ENCODE measurements around the gene CDH23.
A peak's percentile ranks its signal among the peaks of the same experiment; 100 is the strongest.

CDH23 gene

DNA sequence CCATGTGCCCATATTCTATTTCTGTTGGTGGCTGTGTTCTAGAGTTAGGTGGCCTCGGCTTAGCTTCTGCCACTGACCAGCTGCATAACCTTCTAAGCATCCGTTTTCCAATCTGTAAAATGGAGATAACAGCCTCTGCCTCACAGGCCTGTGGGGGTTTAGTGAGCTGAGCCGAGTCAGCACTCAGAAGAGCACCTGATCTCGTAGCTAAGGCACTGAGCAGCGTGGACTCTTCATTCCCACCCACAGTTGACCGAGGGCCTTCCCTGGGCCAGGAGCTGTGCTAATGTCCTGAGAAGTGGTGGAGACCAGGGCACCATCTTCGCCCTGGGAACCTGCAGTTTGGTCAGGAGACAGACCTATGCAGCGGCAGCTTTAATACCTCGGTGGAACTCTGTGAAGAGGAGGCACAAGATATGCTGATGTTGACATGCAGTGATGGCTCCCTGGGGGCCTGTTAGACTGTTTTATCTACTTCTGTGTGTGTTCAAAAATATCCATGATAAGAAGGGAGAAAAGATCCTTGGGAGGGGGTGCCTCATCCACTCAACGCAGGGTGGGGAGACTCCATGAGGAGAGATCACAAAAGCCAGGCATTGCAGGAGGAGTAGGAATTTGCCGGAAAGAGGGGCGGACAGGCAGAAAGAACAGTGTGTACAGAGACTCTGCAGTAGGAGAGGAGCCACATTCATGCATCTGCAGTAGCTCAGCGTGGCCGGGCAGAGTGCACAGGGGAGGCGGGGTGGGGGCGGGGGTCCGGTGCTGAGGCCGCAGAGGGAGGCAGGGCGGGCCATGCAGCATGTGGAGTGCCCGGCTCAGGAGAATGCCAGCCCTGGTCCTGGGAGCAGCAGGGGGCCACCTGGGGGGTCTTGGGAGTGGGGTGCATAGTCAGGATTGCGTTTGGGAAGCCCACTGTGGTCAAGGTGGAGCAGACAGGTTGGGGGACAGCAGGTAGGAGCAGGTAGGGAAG lies 186.1 kb downstream of the CDH23 start:
- peaks cover 15% of the 10 kb centered on the region for H3K27me3 Mint-ChIP-seq (ENCODE audit: low read depth, poor library complexity)
- peak overlapping the region; percentile 12 for H3K27ac Mint-ChIP-seq
- TF ChIP-seq, protein P1, sequence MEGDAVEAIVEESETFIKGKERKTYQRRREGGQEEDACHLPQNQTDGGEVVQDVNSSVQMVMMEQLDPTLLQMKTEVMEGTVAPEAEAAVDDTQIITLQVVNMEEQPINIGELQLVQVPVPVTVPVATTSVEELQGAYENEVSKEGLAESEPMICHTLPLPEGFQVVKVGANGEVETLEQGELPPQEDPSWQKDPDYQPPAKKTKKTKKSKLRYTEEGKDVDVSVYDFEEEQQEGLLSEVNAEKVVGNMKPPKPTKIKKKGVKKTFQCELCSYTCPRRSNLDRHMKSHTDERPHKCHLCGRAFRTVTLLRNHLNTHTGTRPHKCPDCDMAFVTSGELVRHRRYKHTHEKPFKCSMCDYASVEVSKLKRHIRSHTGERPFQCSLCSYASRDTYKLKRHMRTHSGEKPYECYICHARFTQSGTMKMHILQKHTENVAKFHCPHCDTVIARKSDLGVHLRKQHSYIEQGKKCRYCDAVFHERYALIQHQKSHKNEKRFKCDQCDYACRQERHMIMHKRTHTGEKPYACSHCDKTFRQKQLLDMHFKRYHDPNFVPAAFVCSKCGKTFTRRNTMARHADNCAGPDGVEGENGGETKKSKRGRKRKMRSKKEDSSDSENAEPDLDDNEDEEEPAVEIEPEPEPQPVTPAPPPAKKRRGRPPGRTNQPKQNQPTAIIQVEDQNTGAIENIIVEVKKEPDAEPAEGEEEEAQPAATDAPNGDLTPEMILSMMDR (IDR thresholded peaks at IDR 0.05): no peak
- H3K4me1 Mint-ChIP-seq: peaks cover 14% of the 10 kb centered on the region
- no peak for DNase-seq
- H3K36me3 Mint-ChIP-seq (ENCODE audit: low read depth): no peaks in the 10 kb centered on the region
- no peaks in the 10 kb centered on the region for H3K9me3 Mint-ChIP-seq
- no peak overlapping the region for H3K4me3 Mint-ChIP-seq

- H3K4me1 Mint-ChIP-seq: peaks cover 19% of the 10 kb centered on the region
- DNase-seq: no peak
- H3K4me3 Mint-ChIP-seq: no peak overlapping the region
- no peaks in the 10 kb centered on the region for H3K36me3 Mint-ChIP-seq (ENCODE audit: low read depth)
- peaks cover 21% of the 10 kb centered on the region for H3K27me3 Mint-ChIP-seq (ENCODE audit: low read depth, poor library complexity)
- no peaks in the 10 kb centered on the region for H3K9me3 Mint-ChIP-seq
- H3K27ac Mint-ChIP-seq: no peak overlapping the region
- TF ChIP-seq, protein P1 (IDR thresholded peaks at IDR 0.05): no peak
Measured at GRCh38 chr10:71584461-71584860, 187.7 kb downstream of the CDH23 start.

- TF ChIP-seq, protein P1 (IDR thresholded peaks at IDR 0.05): no peak
- H3K4me1 Mint-ChIP-seq: peaks cover 19% of the 10 kb centered on the region
- H3K9me3 Mint-ChIP-seq: no peaks in the 10 kb centered on the region
- H3K4me3 Mint-ChIP-seq: no peak overlapping the region
- no peak for DNase-seq
- H3K36me3 Mint-ChIP-seq (ENCODE audit: low read depth): no peaks in the 10 kb centered on the region
- peaks cover 19% of the 10 kb centered on the region for H3K27me3 Mint-ChIP-seq (ENCODE audit: low read depth, poor library complexity)
- H3K27ac Mint-ChIP-seq: no peak overlapping the region
Measured at GRCh38 chr10:71584902-71585563, 188.3 kb downstream of the CDH23 start.

GRCh38 chr10:71585564-71586290 lies 189.0 kb downstream of the CDH23 start:
- DNase-seq: no peak
- H3K27ac Mint-ChIP-seq: no peak overlapping the region
- H3K9me3 Mint-ChIP-seq: no peaks in the 10 kb centered on the region
- H3K4me3 Mint-ChIP-seq: no peak overlapping the region
- peaks cover 19% of the 10 kb centered on the region for H3K27me3 Mint-ChIP-seq (ENCODE audit: low read depth, poor library complexity)
- TF ChIP-seq, protein P1 (IDR thresholded peaks at IDR 0.05): no peak
- no peaks in the 10 kb centered on the region for H3K36me3 Mint-ChIP-seq (ENCODE audit: low read depth)
- H3K4me1 Mint-ChIP-seq: peaks cover 24% of the 10 kb centered on the region

- TF ChIP-seq, protein P1 (IDR thresholded peaks at IDR 0.05): no peak
- Mint-ChIP-seq H3K4me1 (peaks cover 24% of the 10 kb centered on the region), H3K36me3 (ENCODE audit: low read depth) (no peaks in the 10 kb centered on the region), H3K27me3 (ENCODE audit: low read depth, poor library complexity) (peaks cover 19% of the 10 kb centered on the region), H3K9me3 (no peaks in the 10 kb centered on the region), H3K4me3 (no peak overlapping the region), H3K27ac (no peak overlapping the region)
- DNase-seq: no peak
Measured at GRCh38 chr10:71587941-71588573, 191.3 kb downstream of the CDH23 start.
